Kidney (tissue), 14 donors: ENCODE results near the gene DNASE1L2. TPM values are rescaled to one million over a fixed set of nuclear protein-coding genes. Genes with fewer than 3 reads are reported as not detected.
A peak's percentile ranks its signal among the peaks of the same experiment; 100 is the strongest.

ENCODE experiments used
- DNase-seq, 5 donors: peaks; one replicate each; pipeline ENCODE4 v3.0.0-alpha.2; 2013 to 2020
- FAIRE-seq: peaks from 2 replicates; lab custom pipeline; 2012; peaks lifted over from hg19 to GRCh38; lab: Jason Lieb, UNC
- H3K27ac ChIP-seq, 2 donors: one replicate each; pipeline ENCODE4 v1.7.0; 2013; ENCODE audit warnings: low read depth in 2 of 2, low read length in 2 of 2, inconsistent platforms in 1 of 2
- H3K27me3 ChIP-seq: one replicate; pipeline ENCODE4 v1.7.1; 2013; ENCODE audit warnings: low read length, inconsistent platforms; ENCODE audit not compliant: control insufficient read depth, insufficient read depth
- H3K36me3 ChIP-seq, 3 donors: one replicate each; pipeline versions ENCODE4 v1.7.0 to v1.7.1; 2013; ENCODE audit warnings: low read length in 3 of 3, control low read depth in 1 of 3, inconsistent platforms in 1 of 3; ENCODE audit not compliant: insufficient read depth in 3 of 3, control insufficient read depth in 2 of 3
- H3K4me1 ChIP-seq, 3 donors: one replicate each; pipeline versions ENCODE4 v1.7.0 to v1.7.1; 2013; ENCODE audit warnings: low read length in 3 of 3, inconsistent platforms in 1 of 3, low read depth in 1 of 3; ENCODE audit not compliant: control insufficient read depth in 2 of 3, insufficient read depth in 2 of 3
- H3K4me3 ChIP-seq, 3 donors: one replicate each; pipeline versions ENCODE4 v1.7.0 to v1.8.1; 2013; ENCODE audit warnings: low read length in 3 of 3, control low read depth in 1 of 3, inconsistent platforms in 1 of 3
- H3K9ac ChIP-seq, 3 donors: one replicate each; pipeline versions ENCODE4 v1.7.0 to v1.7.1; 2013; ENCODE audit warnings: low read length in 3 of 3, control low read depth in 1 of 3, inconsistent platforms in 1 of 3
- H3K9me3 ChIP-seq, 3 donors: one replicate each; pipeline versions ENCODE4 v1.7.0 to v1.7.1; 2013; ENCODE audit warnings: low read length in 3 of 3, control low read depth in 1 of 3, inconsistent platforms in 1 of 3; ENCODE audit not compliant: control insufficient read depth in 2 of 3, insufficient read depth in 1 of 3
- intact Hi-C: fragments of 100-400 bp; cut with DNase I; formaldehyde crosslinking; loops from one replicate; pipeline ENCODE4 v1.11.1; 2022
- polyA plus RNA-seq: library from polyadenylated mRNA; stranded (reverse); fragments of 350-450 nt; fragmentation: Illumina TruSeq; extraction: RNeasy Lipid Tissue Mini Kit (QIAGEN cat#74804); gene quantifications from one replicate; pipeline ENCODE4 v1.2.3, GENCODE V29; 2014; ENCODE audit warnings: low read depth, low replicate concordance; ENCODE audit not compliant: insufficient read depth
- total RNA-seq: library from RNA; stranded (reverse); fragmentation: NEBNext Ultra II Directional; extraction: Animal tissue kit (Norgen Biotek cat#: 25700); gene quantifications from one replicate; pipeline ENCODE4 v1.2.1, GENCODE V29; 2021
- TF ChIP-seq, protein P1 (sequence below): IDR thresholded peaks from 3 replicates; pipeline ENCODE4 v1.5.1; 2012; ENCODE audit warnings: mild to moderate bottlenecking, moderate library complexity, borderline replicate concordance; ENCODE audit not compliant: insufficient read depth; ENCODE audit errors: extremely low read depth
- donor health status: control.
- donor health status: control.
- donor health status: control.
- donor health status: control.
- donor health status: control.
- donor health status: DM: yes; HTN: yes; CAD: no.
- donor health status: Normal renal cell carcinoma (clear cell type).

The DNASE1L2 gene
- total and polyA plus RNA-seq, 2 donors from 2014 or later, result 0.88 TPM

DNA sequence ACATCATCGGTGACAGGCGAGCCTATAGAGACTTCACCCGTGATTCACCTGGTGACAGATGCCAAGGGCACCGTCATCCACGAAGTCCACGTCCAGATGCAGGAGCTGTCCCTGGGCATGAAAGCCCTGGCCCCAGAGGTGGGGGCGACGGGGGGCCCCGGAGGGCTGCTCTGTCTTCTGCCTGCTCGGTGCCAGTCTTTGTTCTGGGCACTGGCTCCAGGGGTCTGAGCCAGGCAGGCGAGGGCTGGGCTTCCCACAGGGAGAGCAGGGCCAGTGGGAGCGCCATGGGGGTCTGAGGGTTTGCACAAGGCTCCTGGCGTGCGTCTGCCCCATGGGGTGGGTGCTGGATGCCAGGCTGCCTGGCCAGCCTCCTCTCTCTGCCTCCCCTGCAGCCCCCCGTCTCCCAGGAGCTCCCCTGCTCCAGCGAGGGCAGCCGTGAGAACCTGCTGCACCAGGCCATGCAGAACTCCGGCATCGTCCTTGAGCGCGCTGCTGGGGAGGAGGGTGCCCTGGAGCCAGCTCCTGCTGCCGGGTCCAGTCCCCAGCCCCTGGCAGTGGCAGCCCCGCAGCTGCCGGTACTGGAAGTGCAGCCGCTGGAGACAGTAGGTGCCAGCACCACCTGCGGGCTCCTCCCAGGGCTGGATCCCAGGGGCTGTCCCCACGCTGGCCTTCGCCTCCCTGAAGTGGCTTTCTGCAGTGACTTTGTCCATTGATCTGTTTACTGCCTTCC lies 3.0 kb upstream of the DNASE1L2 start:
- intact Hi-C loops, result no loop called here
- FAIRE-seq (no peak), DNase-seq (peak in 1 of 5 donors; percentile 73)
- no peak overlapping the region for H3K4me3 ChIP-seq
- H3K9me3 ChIP-seq, result no peaks in the 10 kb centered on the region
- peaks cover 0 to 7% (median 0%) of the 10 kb centered on the region in 3 donors for H3K4me1 ChIP-seq
- H3K27ac ChIP-seq, result no peak overlapping the region
- H3K36me3 ChIP-seq, result peaks cover 0 to 32% (median 14%) of the 10 kb centered on the region in 3 donors
- no peak overlapping the region for H3K9ac ChIP-seq
- TF ChIP-seq, protein P1, sequence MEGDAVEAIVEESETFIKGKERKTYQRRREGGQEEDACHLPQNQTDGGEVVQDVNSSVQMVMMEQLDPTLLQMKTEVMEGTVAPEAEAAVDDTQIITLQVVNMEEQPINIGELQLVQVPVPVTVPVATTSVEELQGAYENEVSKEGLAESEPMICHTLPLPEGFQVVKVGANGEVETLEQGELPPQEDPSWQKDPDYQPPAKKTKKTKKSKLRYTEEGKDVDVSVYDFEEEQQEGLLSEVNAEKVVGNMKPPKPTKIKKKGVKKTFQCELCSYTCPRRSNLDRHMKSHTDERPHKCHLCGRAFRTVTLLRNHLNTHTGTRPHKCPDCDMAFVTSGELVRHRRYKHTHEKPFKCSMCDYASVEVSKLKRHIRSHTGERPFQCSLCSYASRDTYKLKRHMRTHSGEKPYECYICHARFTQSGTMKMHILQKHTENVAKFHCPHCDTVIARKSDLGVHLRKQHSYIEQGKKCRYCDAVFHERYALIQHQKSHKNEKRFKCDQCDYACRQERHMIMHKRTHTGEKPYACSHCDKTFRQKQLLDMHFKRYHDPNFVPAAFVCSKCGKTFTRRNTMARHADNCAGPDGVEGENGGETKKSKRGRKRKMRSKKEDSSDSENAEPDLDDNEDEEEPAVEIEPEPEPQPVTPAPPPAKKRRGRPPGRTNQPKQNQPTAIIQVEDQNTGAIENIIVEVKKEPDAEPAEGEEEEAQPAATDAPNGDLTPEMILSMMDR, result no peak
- H3K27me3 ChIP-seq, result no peaks in the 10 kb centered on the region

DNA sequence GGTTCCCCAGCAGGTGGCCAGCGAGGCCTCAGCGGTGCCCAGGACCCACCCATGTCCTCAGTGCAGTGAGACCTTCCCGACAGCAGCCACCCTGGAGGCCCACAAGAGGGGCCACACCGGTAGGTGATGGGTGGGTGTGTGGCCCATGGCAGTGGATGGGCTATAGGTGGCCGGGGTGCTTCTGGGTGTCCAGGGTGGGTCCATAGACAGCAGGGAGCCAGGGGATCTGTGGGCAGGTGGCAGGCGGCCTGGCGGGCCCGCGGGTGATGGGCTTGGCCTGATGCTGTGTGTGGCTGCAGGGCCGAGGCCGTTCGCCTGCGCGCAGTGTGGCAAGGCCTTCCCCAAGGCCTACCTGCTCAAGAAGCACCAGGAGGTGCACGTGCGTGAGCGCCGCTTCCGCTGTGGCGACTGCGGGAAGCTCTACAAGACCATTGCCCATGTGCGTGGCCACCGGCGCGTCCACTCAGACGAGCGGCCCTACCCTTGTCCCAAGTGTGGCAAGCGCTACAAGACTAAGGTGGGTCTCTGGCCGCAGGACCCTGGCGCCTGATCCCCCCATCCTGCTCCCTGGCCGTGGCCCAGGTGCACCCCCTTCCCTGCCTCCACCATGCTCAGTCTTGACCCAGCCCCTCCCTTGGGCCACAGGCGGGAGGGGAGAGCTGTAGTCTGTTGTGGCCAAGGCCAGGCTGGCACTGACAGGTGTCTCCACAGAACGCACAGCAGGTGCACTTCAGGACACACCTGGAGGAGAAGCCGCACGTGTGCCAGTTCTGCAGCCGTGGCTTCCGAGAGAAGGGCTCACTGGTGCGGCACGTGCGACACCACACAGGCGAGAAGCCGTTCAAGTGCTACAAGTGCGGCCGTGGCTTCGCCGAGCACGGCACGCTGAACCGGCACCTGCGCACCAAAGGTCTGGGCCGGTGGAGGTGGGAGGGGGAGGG lies 2.1 kb upstream of the DNASE1L2 start:
- Histone ChIP-seq H3K9me3 (no peaks in the 10 kb centered on the region), H3K4me3 (no peak overlapping the region), H3K36me3 (peaks cover 0 to 26% (median 14%) of the 10 kb centered on the region in 3 donors), H3K4me1 (peaks cover 0 to 7% (median 0%) of the 10 kb centered on the region in 3 donors), H3K27me3 (no peaks in the 10 kb centered on the region), H3K9ac (no peak overlapping the region), H3K27ac (no peak overlapping the region)
- DNase-seq (peak in 1 of 5 donors; percentile 70), FAIRE-seq (no peak)
- intact Hi-C loops, result no loop called here
- TF ChIP-seq, protein P1, result no peak

DNA sequence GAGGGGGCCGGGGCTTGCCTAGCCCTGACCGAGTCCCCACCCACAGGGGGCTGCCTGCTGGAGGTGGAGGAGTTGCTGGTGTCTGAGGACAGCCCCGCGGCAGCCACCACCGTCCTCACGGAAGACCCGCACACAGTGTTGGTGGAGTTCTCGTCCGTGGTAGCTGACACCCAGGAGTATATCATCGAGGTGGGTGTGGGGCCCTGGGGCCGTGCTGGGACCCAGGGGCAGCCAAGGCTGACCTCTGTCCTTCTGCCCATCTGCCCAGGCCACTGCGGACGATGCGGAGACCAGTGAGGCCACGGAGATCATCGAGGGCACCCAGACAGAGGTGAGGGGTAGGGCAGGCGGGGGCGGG lies 1.5 kb upstream of the DNASE1L2 start:
- Histone ChIP-seq H3K27ac (no peak overlapping the region), H3K9ac (no peak overlapping the region), H3K9me3 (no peaks in the 10 kb centered on the region), H3K4me1 (peaks cover 0 to 7% (median 0%) of the 10 kb centered on the region in 3 donors), H3K27me3 (no peaks in the 10 kb centered on the region), H3K4me3 (no peak overlapping the region), H3K36me3 (peaks cover 0 to 19% (median 12%) of the 10 kb centered on the region in 3 donors)
- TF ChIP-seq, protein P1, result no peak
- intact Hi-C loops, result no loop called here
- no peak for DNase-seq
- FAIRE-seq, result no peak
